Endometrium (tissue), 2 donors: ENCODE data around the gene NBPF9.
"Not testable (repeated sequence)": the region's sequence is repeated elsewhere in the genome, so short reads cannot be mapped to it uniquely, and the experiment has no call there.

Source experiments
- FAIRE-seq: peaks from 2 replicates; lab custom pipeline; 2012; peaks lifted over from hg19 to GRCh38; lab: Jason Lieb, UNC
- donor health status: control.
- donor health status: control.

The NBPF9 gene

GRCh38 chr1:149103109-149104081 is at the start of gene NBPF9:
TSS of gene NBPF9 (minus strand) at chr1:149103551. CDS start at chr1:149082139, 21,412 bp downstream.
- not testable (repeated sequence) for FAIRE-seq

GRCh38 chr1:149149909-149150308 is 46.6 kb upstream of the NBPF9 start:
- FAIRE-seq: not testable (repeated sequence)

DNA sequence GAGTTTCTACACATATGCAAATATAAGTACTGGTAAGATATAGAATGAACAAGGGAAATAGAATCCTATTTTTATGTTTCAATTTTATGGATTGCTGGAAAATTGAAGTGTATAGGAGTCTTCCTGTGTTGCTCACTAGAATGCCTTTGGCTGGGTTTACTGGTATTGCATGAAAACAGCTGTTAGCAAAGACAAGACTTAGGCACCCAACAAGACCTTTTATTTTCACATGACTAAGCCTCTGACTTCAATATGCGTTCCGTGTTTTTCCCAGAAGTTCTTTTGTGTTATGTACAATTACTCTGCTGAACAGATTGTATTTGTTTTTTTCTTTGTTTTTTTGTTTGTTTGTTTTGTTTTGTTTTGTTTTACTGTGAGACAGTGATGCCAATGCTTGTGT is 34.2 kb upstream of the NBPF9 start:
- not testable (repeated sequence) for FAIRE-seq

DNA sequence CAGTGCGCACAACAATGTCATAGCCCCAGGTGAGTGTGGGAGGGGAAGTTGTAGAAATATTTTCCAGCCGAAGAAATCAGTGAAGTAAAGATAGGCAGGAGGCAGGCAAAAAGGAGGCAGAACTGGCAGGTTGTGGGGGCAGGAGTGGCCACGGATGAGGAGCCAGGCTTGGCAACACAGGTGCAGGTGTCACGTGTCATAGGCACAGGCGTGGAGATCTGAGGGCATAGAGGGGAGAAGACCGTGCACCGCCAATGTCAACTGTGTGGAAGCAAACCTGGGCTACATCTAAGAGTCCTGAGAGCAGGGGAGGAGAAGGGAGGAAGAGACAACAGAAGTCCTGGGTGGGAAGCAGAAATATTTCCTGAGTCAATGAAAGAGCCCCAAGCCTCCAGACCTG is 27.6 kb upstream of the NBPF9 start:
- not testable (repeated sequence) for FAIRE-seq

GRCh38 chr1:149129245-149129644 is 25.9 kb upstream of the NBPF9 start:
- FAIRE-seq: not testable (repeated sequence)

GRCh38 chr1:149126555-149127145 is 23.3 kb upstream of the NBPF9 start:
- FAIRE-seq: not testable (repeated sequence)

GRCh38 chr1:149123948-149124926 is 20.9 kb upstream of the NBPF9 start:
- not testable (repeated sequence) for FAIRE-seq

DNA sequence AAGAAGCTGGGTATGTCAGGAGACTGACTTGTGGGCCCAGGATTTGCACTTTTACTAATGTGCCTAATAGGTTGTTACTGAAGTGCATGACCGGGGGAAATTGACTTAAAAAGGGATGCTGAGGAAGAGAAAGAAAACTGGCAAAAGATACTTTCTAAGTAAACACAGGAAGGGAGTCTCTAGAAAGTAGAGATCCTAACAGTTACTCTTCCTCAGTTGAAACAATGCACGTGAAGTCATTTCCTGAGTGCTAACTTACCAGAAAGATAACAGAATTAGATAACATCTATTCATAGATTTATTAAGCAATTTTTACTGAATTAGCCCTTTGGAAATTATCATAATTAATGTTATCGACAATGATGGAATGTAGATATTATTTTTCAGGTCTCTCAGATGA is 9.5 kb upstream of the NBPF9 start:
- FAIRE-seq: not testable (repeated sequence)

DNA sequence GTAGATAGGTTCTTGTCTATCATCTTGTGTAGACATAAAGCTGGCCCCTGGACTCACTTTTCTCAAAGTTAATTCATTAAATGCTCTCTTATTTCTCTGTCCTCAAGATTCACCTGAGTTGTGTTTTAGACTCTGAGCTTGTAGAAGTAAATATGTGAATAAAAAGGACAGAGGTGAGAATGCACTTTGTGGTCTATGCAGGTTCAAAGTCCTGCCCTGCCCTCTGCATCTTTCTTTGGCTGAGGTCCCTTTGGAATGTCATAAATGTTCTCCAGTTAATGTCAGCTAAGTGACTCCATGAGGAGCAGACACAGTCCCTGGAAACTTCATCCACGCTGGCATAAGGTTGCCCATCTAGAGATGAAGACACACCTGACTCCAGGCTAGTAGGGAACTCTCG is 7.0 kb upstream of the NBPF9 start:
- FAIRE-seq: not testable (repeated sequence)

- FAIRE-seq: not testable (repeated sequence)
Measured at GRCh38 chr1:149102574-149102973, 777 bp downstream of the NBPF9 start.

DNA sequence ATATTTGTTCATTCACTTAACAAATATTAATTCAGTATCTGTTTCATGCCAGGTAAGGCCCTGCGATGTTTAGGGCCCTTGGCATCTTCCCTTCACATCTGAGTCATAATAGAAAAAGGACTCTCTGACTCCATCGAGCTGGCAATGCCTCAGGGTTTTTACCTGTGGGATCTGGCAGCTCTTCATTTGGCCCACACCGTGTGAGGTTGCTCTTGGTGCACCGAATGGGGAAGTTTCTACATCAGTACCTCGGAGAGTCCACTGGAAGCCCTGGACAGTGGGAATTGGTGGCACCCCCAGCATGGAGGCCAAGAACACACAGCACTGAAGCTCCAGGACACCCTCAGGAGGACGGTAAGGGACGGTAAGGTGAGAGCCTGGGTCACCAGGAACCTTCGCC is 5.1 kb downstream of the NBPF9 start:
- FAIRE-seq: not testable (repeated sequence)

DNA sequence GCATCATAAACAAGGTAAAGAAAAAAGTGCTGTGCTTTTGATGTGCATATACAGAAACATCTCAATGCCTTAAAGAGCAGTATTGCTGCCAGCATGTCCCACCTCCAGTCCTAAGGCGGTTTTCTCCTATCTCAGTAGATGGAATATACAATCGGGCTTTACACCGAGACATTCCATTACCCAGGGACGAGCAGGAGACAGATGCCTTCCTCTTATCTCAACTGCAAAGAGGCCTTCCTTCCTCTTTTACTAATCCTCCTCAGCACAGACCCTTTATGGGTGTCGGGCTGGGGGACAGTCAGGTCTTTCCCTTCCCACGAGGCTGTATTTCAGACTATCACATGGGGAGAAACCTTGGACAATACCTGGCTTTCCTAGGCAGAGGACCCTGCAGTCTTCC is 10.2 kb downstream of the NBPF9 start:
- not testable (repeated sequence) for FAIRE-seq

DNA sequence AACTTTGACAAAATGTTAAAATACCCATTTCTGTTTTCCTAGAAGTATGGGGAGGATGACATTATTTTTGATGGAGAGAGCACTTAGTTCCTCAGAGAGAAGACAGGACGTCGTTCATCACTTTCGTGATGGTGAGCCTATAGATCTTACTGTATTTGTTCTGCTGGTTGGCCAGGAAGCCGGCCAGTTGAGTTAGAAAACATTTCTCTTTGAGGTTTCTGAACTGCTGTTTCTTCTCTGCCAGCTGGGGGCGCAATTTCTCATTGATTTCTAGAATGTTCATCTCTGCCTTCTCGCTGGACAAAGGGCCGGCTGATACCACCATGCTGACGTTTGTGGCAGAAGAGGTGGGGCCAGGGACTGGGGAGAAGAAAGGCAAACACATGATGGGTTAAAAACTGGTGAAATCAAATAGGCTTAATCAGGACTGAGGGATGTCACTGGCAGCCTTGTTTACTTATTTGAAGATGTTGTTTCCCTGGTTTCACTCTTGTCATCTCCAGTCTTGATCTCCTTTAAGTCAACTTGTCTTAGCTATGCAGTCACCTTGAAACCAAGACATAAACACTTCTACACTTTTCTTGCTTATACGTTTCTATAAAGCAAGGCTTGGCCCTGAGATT is 27.7 kb downstream of the NBPF9 start:
- not testable (repeated sequence) for FAIRE-seq

GRCh38 chr1:149064611-149065010 is 38.7 kb downstream of the NBPF9 start:
- FAIRE-seq: not testable (repeated sequence)

GRCh38 chr1:149043056-149043455 is 60.3 kb downstream of the NBPF9 start:
- FAIRE-seq: not testable (repeated sequence)

DNA sequence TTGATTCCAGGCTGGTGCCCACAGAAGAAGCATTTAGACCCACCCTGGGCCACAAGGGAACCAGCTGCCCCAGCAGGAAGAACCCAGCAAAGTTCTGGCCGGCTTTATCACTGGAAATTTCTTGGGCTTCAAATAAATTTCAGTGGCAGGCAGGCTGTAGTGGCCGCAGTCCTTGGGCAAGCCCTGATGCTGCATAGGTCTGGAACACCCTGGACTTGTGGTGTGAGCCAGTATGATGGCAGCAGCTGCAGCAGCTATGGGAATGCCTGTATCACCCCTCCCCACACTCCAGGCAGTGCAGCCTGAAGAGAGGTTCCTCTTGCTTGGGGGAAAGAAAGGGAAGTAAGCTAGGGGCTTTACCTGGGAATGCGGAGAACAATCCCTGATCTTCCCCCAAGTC is 69.4 kb downstream of the NBPF9 start:
- FAIRE-seq: not testable (repeated sequence)

- FAIRE-seq: not testable (repeated sequence)
Measured at GRCh38 chr1:149024327-149024726, 79.0 kb downstream of the NBPF9 start.

GRCh38 chr1:149018577-149018976 is 84.8 kb downstream of the NBPF9 start:
- FAIRE-seq: not testable (repeated sequence)

GRCh38 chr1:149016626-149017025 is 86.7 kb downstream of the NBPF9 start:
- not testable (repeated sequence) for FAIRE-seq

DNA sequence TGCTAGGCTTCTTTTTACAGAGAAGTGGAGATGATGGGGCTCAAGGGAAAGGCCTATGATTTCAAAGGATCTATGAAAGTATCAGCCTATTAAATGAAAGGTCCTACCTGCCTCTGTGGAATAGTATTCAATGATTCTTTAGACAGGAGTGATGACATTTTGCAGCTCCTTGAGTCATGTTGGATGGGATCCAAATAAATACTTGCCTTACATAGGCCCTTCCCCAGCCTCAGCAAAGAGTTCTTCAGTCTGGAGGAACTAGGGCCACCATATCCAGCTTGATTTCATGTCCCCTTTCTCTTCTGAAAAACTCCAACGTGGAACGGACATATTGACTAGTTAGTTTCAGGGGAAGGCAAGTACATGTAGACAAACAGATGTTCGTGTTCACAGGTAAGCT is 87.8 kb downstream of the NBPF9 start:
- not testable (repeated sequence) for FAIRE-seq

DNA sequence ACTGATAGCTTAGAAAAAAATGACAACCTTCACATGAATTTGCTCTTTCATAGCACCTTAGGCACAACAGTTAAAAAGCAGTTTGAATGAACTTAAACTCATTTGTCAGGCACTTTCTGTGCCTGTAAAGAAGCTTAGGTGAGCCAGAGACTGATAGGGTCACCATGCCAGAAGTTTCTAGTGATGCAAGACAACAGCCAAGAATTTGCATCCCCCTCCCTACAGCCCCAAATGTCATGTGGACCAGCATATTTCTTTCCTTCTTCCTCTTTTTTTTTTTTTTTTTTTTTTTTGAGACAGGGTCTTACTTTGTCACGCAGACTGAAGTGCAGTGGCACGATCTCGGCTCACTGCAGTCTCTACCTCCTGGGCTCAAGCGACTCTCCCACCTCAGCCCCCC is 89.8 kb downstream of the NBPF9 start:
- not testable (repeated sequence) for FAIRE-seq
